ENCODE measurements around the gene QRSL1.
"Not testable (repeated sequence)": the region's sequence is repeated elsewhere in the genome, so short reads cannot be mapped to it uniquely, and the experiment has no call there.

QRSL1 gene

DNA sequence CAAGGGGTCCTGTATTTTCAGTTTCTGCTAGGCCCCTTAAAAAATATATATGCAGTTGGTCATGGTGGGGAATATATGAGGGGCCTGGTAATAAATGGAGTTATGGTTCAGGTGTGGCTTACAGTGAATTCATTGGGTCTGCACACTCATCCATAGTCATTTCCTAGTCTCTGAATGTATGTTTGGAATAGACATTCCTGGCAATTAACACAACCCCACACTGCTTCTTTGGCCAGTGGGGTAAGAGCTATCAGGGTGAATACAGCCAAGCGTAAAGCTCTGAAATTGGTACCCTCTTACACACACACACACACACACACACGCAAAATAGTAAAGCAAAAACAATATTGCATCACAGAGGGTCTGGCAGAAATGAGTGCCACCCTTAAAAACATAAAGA lies 56.5 kb downstream of the QRSL1 start:
- DNase-seq = no peak

DNA sequence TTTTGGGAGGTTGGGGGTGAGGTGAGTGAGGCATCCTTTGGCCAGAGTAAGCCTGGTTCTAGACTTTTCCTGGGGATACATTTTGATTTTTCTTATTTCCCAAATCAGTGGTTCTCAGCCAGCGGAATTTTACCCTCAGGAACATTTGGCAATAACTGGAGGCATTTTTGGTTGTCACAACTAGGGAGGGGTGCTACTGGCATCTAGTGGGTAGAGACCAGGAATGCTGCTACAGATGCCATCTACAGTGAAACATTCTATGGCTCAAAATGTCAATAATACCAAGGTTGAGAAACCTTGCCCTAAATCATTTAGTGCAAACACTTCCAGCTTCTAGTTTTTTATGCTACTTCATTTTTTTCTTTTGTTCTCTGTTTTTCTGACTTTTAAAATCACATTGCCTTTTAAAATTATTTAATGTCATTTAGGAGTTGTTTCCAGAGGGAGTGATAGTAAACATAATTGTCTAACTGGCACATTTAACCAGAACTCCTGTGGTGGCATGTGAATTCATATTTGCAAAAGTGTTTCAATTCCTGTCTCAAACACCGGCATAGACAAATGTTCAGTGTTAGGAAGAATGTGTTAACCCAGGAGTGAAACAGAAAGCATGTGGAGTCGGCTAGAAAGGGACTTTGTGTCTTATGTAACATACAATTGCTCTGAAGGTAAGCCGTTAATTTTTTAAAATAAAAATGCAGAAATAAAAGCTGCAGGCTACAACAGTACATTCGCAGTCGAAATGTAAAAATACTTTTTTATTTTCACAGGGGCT lies 59.0 kb downstream of the QRSL1 start:
- no peak for DNase-seq

DNA sequence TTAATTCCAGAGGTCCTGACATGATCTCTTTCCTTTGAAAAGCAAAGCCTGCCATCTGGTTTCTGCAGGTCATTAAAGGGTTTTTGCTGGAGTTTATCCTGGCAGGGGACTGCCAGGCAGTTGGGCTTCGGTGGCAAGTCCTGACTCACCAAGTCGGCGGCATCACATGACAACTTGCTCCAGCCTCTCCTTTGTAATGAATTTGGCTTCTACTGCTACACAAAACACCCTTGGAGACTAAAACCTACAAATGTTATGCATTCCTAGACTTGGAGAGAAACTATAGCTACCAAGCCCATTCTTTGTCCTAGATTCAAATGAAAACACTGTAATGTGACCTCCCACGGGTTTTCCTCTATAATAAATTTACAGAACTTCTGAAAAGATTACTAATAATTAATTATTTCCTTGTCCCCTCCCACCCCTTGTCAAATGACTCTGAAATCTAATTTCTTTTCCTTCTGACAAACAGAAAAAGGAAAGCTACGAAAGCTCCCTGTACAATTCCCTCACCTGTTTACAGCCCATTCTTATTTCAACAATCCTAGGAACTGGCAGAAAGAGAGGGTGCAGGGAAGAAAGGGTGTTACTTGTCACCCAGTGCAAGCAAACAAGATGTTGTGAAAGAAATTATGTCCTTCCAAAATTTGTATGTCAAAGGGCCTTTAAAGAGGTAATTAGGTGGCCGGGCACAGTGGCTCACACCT lies 62.9 kb downstream of the QRSL1 start:
- peak; percentile 33 for DNase-seq

DNA sequence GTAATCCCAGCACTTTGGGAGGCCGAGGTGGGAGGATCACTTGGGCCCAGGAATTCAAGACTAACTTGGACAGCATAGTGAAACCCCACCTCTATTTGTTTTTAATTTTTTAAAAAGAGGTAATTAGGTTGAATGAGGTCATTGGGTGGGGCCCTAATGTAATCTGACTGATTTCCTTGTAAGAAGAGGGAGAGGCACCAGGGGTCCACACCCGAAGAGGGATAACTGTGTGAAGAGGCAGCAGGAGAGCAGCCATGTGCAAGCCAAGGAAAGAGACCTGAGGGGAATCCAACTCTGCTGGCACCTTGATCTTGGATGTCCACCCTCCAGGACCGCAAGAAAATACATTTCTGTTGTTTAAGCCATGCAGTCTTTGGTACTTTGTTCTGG lies 63.4 kb downstream of the QRSL1 start:
- DNase-seq = no peak

DNA sequence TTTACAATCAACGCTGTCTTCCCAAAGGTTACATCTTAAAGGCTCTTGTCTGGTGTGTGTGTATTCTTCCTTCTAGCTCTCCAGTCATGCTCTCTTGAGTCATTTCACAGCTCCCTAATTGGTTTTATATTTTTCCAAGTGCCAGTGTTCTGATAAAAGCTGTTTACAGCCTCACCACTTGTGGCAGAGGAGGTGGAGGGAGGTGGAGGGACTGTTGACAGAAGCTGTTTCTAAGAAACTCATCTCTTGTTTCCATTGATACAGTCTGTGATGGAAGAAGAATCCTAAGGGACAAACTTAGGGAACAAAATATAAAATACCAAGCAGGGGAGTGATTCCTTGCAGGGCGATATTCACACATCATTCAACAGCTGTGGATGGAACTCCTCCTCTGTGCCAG lies 64.0 kb downstream of the QRSL1 start:
- no peak for DNase-seq

DNA sequence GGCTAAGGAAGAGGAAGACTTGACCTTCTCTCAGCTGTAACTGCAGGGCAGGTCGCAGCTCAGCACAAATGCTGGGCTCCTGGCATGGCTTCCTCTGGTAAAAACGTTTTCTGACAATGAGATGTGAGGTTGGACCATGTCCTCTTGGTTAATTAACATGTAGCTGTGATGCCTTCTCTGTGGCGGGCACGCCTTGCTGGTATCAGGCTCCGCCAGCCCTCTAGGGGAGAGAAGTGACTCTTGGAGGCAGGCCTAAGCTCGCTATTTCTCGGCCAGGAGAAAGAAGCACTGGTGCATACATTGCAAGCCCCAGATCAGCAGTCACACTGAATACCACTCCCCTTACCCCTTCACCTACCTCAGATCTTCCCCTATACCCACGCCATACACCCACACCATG lies 65.0 kb downstream of the QRSL1 start:
- no peak for DNase-seq

DNA sequence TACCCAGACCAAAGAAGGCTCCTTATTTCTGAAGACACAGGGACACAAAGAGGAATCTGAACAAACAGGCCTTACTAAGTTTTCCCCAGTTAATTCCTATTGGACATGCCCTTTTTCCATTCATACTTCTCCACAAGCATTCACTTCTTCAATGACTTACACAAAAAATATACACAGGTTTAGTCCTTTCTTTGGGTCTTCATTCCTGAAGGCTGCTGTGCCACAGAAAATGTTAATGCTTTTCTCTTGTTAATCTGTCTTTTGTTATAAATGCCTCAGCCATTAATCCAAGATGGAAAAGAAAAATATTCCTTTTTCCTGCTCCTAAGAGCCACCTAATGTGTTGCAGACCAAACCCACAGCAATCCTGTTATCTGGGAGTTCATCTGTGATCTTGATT lies 71.2 kb downstream of the QRSL1 start:
- DNase-seq = no peak

DNA sequence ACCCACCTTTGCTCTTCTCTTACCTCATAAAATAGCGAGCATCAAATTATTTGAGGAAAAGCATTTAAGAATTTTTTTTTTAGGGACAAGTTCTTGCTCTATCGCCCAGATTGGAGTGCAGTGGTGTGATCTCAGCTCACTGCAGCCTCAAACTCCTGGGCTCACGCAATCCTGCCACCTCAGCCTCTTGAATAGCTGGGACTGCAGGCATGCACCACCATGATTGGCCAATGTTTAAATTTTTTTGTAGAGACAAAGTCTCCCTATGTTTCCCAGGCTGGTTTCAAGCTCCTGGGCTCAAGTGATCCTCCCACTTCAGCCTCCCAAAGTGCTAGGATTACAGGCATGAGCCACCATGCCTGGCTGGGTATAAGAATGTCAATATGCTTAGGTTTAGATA lies 71.8 kb downstream of the QRSL1 start:
- not testable (repeated sequence) for DNase-seq

DNA sequence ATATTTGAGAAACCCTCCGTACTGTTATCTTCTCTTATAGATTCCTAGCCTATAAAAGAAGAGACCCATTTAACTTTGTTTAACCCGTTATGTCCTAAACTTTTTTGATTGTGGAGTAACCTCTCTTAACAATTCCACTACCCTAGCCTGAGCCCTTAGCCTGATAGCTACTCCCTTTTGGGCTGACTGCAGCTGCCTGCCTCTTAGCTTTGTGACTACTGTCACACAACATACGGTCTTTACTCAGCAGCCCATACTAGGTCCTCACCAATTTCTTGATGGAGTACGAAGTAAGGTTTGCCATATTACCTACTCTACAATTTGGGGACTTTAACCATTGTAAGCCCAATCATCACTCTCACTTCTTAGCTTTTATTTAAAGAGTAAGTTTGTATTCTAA lies 72.7 kb downstream of the QRSL1 start:
- no peak for DNase-seq

DNA sequence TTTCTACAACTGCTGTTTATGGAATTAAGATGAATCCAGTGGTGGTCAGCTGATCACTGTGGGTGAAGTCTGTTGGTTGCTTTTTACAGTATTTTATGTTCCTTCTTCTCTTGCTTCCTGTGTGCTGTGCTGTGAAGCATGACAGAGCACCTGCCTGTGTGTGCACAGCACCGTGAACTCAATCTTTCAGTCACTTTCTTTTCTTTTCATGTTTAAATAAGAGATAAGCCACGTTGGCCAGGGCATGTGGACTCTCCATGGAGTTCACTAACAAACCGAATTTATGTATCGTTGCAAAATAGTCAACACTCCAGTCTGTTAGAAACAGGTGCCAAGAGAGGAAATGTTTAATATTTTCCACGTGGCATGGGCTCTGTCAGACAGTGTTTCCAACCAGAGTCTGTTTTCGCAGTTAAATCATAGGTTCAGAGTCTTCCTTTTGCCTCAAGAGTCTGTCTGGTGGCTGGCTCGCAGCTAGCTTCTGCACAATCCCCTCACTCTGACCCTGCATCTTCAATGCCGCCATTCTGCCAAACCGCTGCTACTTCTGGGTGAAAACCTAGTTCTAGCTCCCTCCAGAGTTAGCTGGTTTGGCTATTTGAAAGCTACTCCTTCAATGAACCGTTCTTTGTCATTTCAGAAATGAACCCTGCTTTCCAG lies 73.2 kb downstream of the QRSL1 start:
- no peak for DNase-seq

DNA sequence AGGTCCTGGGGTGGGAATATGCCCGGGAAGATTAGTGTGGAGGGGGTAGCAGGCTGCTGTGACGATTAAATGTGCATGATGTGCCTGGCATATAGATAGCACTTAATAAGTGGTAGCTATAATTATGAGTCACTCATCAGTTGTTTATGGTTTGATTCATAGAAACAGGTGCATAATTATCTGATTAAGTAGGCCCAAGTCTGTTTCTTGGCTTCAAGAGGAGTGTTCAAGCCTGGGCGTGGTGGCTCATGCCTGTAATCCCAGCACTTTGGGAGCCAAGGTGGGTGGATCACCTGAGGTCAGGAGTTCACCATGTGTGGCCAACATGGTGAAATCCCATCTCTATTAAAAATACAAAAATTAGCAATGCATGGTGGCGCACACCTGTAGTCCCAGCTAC lies 74.9 kb downstream of the QRSL1 start:
- no peak for DNase-seq

DNA sequence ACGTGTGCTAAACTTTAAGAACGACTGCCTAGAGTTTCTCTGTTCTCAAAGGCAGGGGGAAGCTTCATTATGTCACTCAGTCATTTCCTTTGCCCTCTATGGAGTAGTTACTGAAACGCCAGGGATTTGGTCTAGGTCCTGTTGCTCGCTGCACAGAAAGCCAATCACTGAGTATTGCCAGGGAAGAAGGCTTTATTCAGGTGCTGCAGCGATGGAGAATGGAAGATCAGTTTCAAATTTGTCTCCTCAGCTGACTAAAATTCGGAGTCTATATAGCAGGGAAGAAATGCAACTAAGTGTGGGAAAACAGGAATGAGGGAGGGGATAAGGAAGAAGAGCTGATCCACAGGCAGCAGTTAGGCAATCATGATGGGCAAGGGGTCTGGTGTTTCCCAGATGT lies 75.8 kb downstream of the QRSL1 start:
- DNase-seq = no peak

DNA sequence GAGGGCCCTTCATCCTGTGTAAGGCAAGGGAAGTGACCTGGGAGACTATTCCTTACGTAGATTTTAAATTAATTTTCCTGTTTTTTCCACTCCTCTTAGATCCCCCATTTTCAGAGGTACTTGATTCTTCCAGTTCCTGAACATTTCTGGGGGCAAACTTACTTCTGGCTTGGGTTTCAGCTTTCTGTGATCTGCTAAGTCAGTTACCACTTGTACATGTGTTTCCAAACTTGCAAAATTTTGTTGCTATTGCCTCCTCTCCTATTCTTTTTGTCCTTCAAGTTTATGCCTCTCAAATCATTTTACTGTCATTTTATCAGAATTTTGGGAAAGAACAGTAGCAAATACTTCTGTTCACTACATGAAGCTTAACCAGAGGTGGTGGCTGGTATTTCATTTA lies 81.2 kb downstream of the QRSL1 start:
- no peak for DNase-seq

DNA sequence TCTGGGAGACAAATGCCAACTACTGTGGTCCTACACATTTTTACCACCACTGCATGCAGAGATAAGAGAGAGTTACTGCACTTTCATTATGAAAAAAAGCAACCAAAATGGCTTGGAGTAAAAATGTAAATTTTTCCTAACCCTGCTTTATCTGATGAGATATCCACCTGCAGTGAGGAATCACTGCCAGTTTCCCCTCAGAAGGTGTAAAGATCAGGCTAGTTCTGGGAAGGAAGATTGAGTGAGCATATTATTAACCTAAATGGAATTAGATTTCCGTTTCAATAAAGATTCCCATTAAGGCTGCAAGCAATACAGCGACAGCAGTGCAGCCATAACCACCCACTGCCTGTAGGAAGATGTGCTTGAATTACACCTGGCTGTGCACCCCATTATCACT lies 84.9 kb downstream of the QRSL1 start:
- no peak for DNase-seq

DNA sequence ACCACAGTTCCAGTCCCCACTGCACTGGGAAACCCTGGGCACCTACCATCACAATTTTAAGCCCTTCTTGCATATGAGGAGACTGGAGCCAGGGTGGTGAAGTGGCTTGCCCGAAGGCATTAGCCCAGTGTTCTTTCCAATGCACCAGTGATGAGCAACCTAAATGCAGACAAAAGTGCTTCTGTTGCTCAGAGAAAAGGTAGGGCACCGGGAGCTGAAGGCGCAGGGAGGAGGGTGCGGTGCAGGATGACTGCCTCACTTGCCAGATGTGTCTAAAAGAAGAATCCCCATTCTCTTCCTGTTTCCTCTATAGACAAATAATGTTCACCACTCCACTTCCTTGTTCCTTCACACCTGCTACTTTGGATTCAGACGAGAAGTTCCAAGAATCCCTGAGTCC lies 86.5 kb downstream of the QRSL1 start:
- no peak for DNase-seq

DNA sequence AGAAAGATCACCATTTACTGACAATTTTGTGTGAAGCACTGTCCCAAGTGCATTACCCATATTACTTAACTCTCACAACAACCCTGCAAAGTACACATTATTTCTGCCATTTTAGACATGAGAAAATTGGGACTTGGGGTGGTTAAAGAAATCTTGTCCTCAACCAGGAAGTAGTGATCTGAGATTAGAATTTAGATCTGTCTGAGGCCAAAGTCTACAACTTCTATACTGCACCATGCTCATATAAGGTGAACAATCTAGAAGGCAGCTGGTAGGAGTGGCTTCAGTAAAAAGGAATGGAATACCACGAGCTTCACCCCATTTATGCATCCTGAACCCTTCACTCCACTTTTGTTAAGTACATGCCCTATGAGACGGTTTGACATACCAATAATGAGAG lies 87.6 kb downstream of the QRSL1 start:
- no peak for DNase-seq
